HepG2 (cell line): ENCODE data around the gene GSS. TPM values are rescaled to one million over a fixed set of nuclear protein-coding genes. Genes with fewer than 3 reads are reported as not detected.

Source experiments
- ATAC-seq: fragments of 200-7000 bp; cut with Tn5 transposase; 3 replicates; pipeline ENCODE4 v1.9.1; 2020; ENCODE audit warnings: mild to moderate bottlenecking, moderate library complexity
- BruUV-seq: library from RNA; stranded (reverse); fragments of 400-500 nt; replicated peaks from 2 replicates; lab custom pipeline; 2021; lab: Mats Ljungman, UMichigan
- CTCF ChIA-PET: fragments of 300-600 bp; formaldehyde crosslinking; extraction: SDS; loops from one replicate; lab custom pipeline; 2021; ENCODE audit warnings: low total read pairs, inconsistent platforms, low intra/inter-chr PET ratio; lab: Yijun Ruan, JAX
- POLR2A ChIA-PET: fragments of 350-600 bp; sonication (Branson Sonifier 250); formaldehyde crosslinking; loops from one replicate; lab custom pipeline; 2020; ENCODE audit warnings: antibody characterized with exemption, inconsistent platforms; lab: Yijun Ruan, JAX
- DNase-seq: peaks from one replicate; pipeline ENCODE4 v3.0.0-alpha.2; 2015; ENCODE audit warnings: low spot score
- FAIRE-seq: peaks from 3 replicates; lab custom pipeline; 2011; peaks lifted over from hg19 to GRCh38; lab: Jason Lieb, UNC
- H2AFZ ChIP-seq: one replicate; pipeline ENCODE4 v1.6.1; 2011; ENCODE audit warnings: low read length, inconsistent platforms
- H3K27ac ChIP-seq: fragments of 300-600 bp; 3 replicates; pipeline ENCODE4 v1.8.0; 2011; ENCODE audit warnings: mixed run types, mild to moderate bottlenecking, mixed read lengths, low read length, inconsistent platforms; ENCODE audit not compliant: insufficient read depth; ENCODE audit errors: extremely low read length
- H3K27me3 ChIP-seq, 2 experiments: fragments of 200-600 bp in 1 of 2; 2 replicates in 1 of 2; 3 replicates in 1 of 2; pipeline versions ENCODE4 v1.6.0 to v1.8.0; 2011; ENCODE audit warnings: low read length in 2 of 2, mild to moderate bottlenecking in 2 of 2, moderate library complexity in 2 of 2, inconsistent platforms in 1 of 2; ENCODE audit not compliant: insufficient read depth in 2 of 2, control insufficient read depth in 1 of 2
- H3K36me3 ChIP-seq, 2 experiments: fragments of 200-600 bp in 1 of 2; replicated peaks in 1 of 2; 2 replicates in 1 of 2; 3 replicates in 1 of 2; pipeline versions ENCODE4 v1.5.1 to v1.8.0; 2011; ENCODE audit warnings: low read length in 2 of 2, inconsistent platforms in 1 of 2; ENCODE audit not compliant: insufficient read depth in 2 of 2, control insufficient read depth in 1 of 2
- H3K4me1 ChIP-seq: 2 replicates; pipeline ENCODE4 v1.5.1; 2012; ENCODE audit warnings: low read length, inconsistent platforms; ENCODE audit not compliant: insufficient read depth
- H3K4me2 ChIP-seq: 2 replicates; pipeline ENCODE4 v1.6.0; 2011; ENCODE audit warnings: low read depth, low read length, inconsistent platforms
- H3K4me3 ChIP-seq, 3 experiments: fragments of 200-600 bp in 1 of 3; sonication (generic), shearing (Covaris generic) in 1 of 3; replicated peaks in 1 of 3; 2 replicates each; pipeline ENCODE4 v1.5.1; 2011 to 2016; ENCODE audit warnings: low read length in 3 of 3, inconsistent platforms in 2 of 3, low read depth in 2 of 3, mild to moderate bottlenecking in 2 of 3, control low read depth in 1 of 3, mixed read lengths in 1 of 3; ENCODE audit not compliant: insufficient read depth in 1 of 3
- H3K79me2 ChIP-seq: one replicate; pipeline ENCODE4 v1.6.1; 2011; ENCODE audit warnings: low read length, inconsistent platforms; ENCODE audit not compliant: insufficient read depth
- H3K9ac ChIP-seq: 2 replicates; pipeline ENCODE4 v1.6.0; 2011; ENCODE audit warnings: mild to moderate bottlenecking, low read depth, low read length, inconsistent platforms; ENCODE audit not compliant: insufficient read depth
- H3K9me3 ChIP-seq: 2 replicates; pipeline ENCODE4 v1.5.1; 2012; ENCODE audit warnings: mild to moderate bottlenecking, low read length
- H4K20me1 ChIP-seq: 2 replicates; pipeline ENCODE4 v1.6.0; 2011; ENCODE audit warnings: inconsistent platforms, mild to moderate bottlenecking, low read length, moderate library complexity; ENCODE audit not compliant: insufficient read depth
- AGO2 ChIP-seq: fragments of 200-400 bp; formaldehyde crosslinking; optimal IDR thresholded peaks from 2 replicates; pipeline ENCODE3; 2017; ENCODE audit warnings: mild to moderate bottlenecking, low read depth, low read length, moderate library complexity
- HES4 ChIP-seq: sonication (generic); formaldehyde crosslinking; IDR thresholded peaks from 2 replicates; pipeline ENCODE4 v1.9.0; 2021; ENCODE audit warnings: mild to moderate bottlenecking, missing genetic modification reagents, borderline replicate concordance
- MEIS1 ChIP-seq: sonication (generic); formaldehyde crosslinking; IDR thresholded peaks from 2 replicates; pipeline ENCODE4 v1.9.0; 2021; ENCODE audit warnings: mild to moderate bottlenecking, missing genetic modification reagents, moderate library complexity, borderline replicate concordance
- PLRG1 ChIP-seq: fragments of 450-650 bp; conservative IDR thresholded peaks from 2 replicates; pipeline ENCODE4 v1.6.1; 2016
- RBM22 ChIP-seq: fragments of 200-400 bp; formaldehyde crosslinking; optimal IDR thresholded peaks from 2 replicates; pipeline ENCODE3; 2017; ENCODE audit warnings: mild to moderate bottlenecking, low read length, moderate library complexity
- SMARCC2 ChIP-seq: fragments of 450-650 bp; IDR thresholded peaks from 2 replicates; pipeline ENCODE4 v1.6.1; 2017; ENCODE audit warnings: antibody characterized with exemption, mild to moderate bottlenecking
- SSRP1 ChIP-seq: IDR thresholded peaks from 2 replicates; pipeline ENCODE4 v1.6.1; 2016; ENCODE audit warnings: control low read depth
- TFAP4 ChIP-seq: sonication (generic); IDR thresholded peaks from 2 replicates; pipeline ENCODE4 v1.6.1; 2016; ENCODE audit warnings: low read depth, borderline replicate concordance
- XRCC5 ChIP-seq: fragments of 200-400 bp; formaldehyde crosslinking; optimal IDR thresholded peaks from 2 replicates; pipeline ENCODE3; 2017; ENCODE audit warnings: mild to moderate bottlenecking, low read length
- ZBTB38 ChIP-seq: sonication (generic); formaldehyde crosslinking; IDR thresholded peaks from 2 replicates; pipeline ENCODE4 v1.5.1; 2020; ENCODE audit warnings: mild to moderate bottlenecking, missing genetic modification reagents
- ZMYM2 ChIP-seq: sonication (generic); formaldehyde crosslinking; IDR thresholded peaks from 2 replicates; pipeline ENCODE4 v1.8.0; 2022; ENCODE audit warnings: mild to moderate bottlenecking, missing genetic modification reagents
- ZNF235 ChIP-seq: sonication (generic); formaldehyde crosslinking; IDR thresholded peaks from 2 replicates; pipeline ENCODE4 v1.8.1; 2023; ENCODE audit warnings: mild to moderate bottlenecking, missing genetic modification reagents, borderline replicate concordance
- ZXDC ChIP-seq: sonication (generic); formaldehyde crosslinking; IDR thresholded peaks from 2 replicates; pipeline ENCODE4 v1.5.0; 2020; ENCODE audit warnings: mild to moderate bottlenecking, missing genetic modification reagents
- WGBS: methylation state at CpG from one replicate; pipeline ENCODE4 v1.1.6; 2017; ENCODE audit warnings: low lambda C conversion rate; 5-methylcytosine and 5-hydroxymethylcytosine counted together
- in situ Hi-C: cut with HindIII; loops from 2 replicates; pipeline ENCODE4 v1.10.0; 2017; ENCODE audit warnings: low pct_unique_long_range_greater_than_20kb; ENCODE audit not compliant: extremely low pct_ligation_motif_present
- intact Hi-C: fragments of 100-400 bp; cut with micrococcal nuclease; formaldehyde crosslinking; loops from one replicate; pipeline ENCODE4 v1.10.0; 2022; ENCODE audit not compliant: unreplicated experiment
- polyA plus RNA-seq, 8 experiments: library from polyadenylated mRNA; depleted of rRNA in 3 of 8; stranded (reverse) in 7 of 8; unstranded in 1 of 8; fragments of >200 nt; fragmentation: Illumina TruSeq in 4 of 8; extraction: Trizol in 4 of 8; gene quantifications; 2 replicates each; pipeline versions ENCODE4 v1.2.1 to v1.2.3, GENCODE V29; 2011 to 2016; ENCODE audit warnings: low read depth in 4 of 8, missing spikeins in 1 of 8, mixed read lengths in 1 of 8; ENCODE audit not compliant: insufficient read depth in 1 of 8
- total RNA-seq, 5 experiments: library from RNA; depleted of rRNA; stranded (reverse); fragments of >200 nt; fragmentation: Illumina TruSeq; extraction: Trizol; gene quantifications; 2 replicates each; pipeline ENCODE4 v1.2.3, GENCODE V29; 2016; ENCODE audit warnings: low read depth in 1 of 5

The GSS gene
- total and polyA plus RNA-seq, 2 of the 13 experiments (the other 11 are each of a cell fraction or from before 2014, with no cell fraction given) = 80.1 to 102 TPM

- Histone ChIP-seq H4K20me1 (no peaks in the 10 kb centered on the region; the same call in 1 of the 2 replicates), H3K4me3 (no peak overlapping the region), H2AFZ (no peak overlapping the region), H3K4me2 (no peak overlapping the region), H3K27ac (no peak overlapping the region), H3K9ac (no peak overlapping the region), H3K36me3 (peaks cover 53 to 68% of the 10 kb centered on the region in 2 experiments), H3K27me3 (no peaks in the 10 kb centered on the region), H3K4me1 (peaks cover 18% of the 10 kb centered on the region), H3K79me2 (no peaks in the 10 kb centered on the region), H3K9me3 (no peaks in the 10 kb centered on the region)
- TF ChIP-seq RBM22 (peak; percentile 69), MEIS1 (no peak)
- no peak for DNase-seq
- ChIA-PET POLR2A (interaction anchor here (1.1 to 2.1 kb wide), 2 partner anchors 44 to 45 kb away, joined by 3 to 9 read pairs; partner anchors contain the start of genes GSS and MYH7B), CTCF (no interaction called here)
- BruUV-seq = no TSS peak
- in situ Hi-C loops = no loop called here
- 86% methylated on average over 10 of the region's 10 CpGs for WGBS
- intact Hi-C loops = no loop called here
- no peak for FAIRE-seq
- ATAC-seq = no peak
These were observed 44.2 kb upstream of the GSS start for GRCh38 chr20:34999782-35000181.

- Histone ChIP-seq H3K4me1 (peaks cover 25% of the 10 kb centered on the region), H3K4me2 (no peak overlapping the region), H3K9ac (no peak overlapping the region), H3K4me3 (no peak overlapping the region), H3K79me2 (no peaks in the 10 kb centered on the region), H3K36me3 (peaks cover 46 to 60% of the 10 kb centered on the region in 2 experiments), H3K9me3 (no peaks in the 10 kb centered on the region), H4K20me1 (no peaks in the 10 kb centered on the region; the same call in 1 of the 2 replicates), H3K27me3 (no peaks in the 10 kb centered on the region), H2AFZ (no peak overlapping the region), H3K27ac (no peak overlapping the region)
- POLR2A ChIA-PET = interaction anchor here (0.7 to 2.1 kb wide), 3 partner anchors 31 to 123 kb away, joined by 3 to 9 read pairs (median 3); partner anchors contain the start of genes GSS and MYH7B
- in situ Hi-C loops = no loop called here
- WGBS = 96% methylated on average over 25 of the region's 25 CpGs
- intact Hi-C loops = no loop called here
- no TSS peak for BruUV-seq
- ATAC-seq = no peak
- CTCF ChIA-PET = no interaction called here
- no peak for DNase-seq
- no peak for FAIRE-seq
- no peak for TF ChIP-seq SMARCC2
- TF ChIP-seq SSRP1 (CRISPR knock-in tag) = 0 out of 2 replicates have a peak, but pooled peaks have one; percentile 51
- TF ChIP-seq PLRG1 = no peak
- TF ChIP-seq ZXDC = 0 out of 2 replicates have a peak, but pooled peaks have one; percentile 43
- no peak for TF ChIP-seq TFAP4
- peak; percentile 70 for TF ChIP-seq AGO2
- 0 out of 2 replicates have a peak, but pooled peaks have one; percentile 36 for TF ChIP-seq ZNF235 (CRISPR knock-in tag)
- TF ChIP-seq ZMYM2 (CRISPR knock-in tag) = no peak
- TF ChIP-seq HES4 = 0 out of 2 replicates have a peak, but pooled peaks have one; percentile 25
- no peak for TF ChIP-seq XRCC5
- TF ChIP-seq ZBTB38 (CRISPR knock-in tag) = 0 out of 2 replicates have a peak, but pooled peaks have one; percentile 5
These were observed 43.4 kb upstream of the GSS start for GRCh38 chr20:34999021-34999451.
